Activated naive CD8-positive, alpha-beta T cell treated with anti-CD3 and anti-CD28 coated beads, Interleukin-2, amount 50 U/mL, for 16 hours (primary cell): ENCODE results near the gene CLDN4.

ENCODE experiments used
- DNase-seq: peaks from one replicate; pipeline ENCODE4 v3.0.0-alpha.2; 2020; ENCODE audit warnings: low read depth, low spot score

The CLDN4 gene

GRCh38 chr7:73871163-73872011, 40.6 kb downstream of the CLDN4 start:
- DNase-seq, result no peak

- no peak for DNase-seq
These were observed 41.5 kb downstream of the CLDN4 start for GRCh38 chr7:73872056-73872908.

GRCh38 chr7:73876361-73876760, 45.6 kb downstream of the CLDN4 start:
- no peak for DNase-seq

GRCh38 chr7:73876973-73877372, 46.2 kb downstream of the CLDN4 start:
- DNase-seq, result no peak

GRCh38 chr7:73879977-73880681, 49.3 kb downstream of the CLDN4 start:
- DNase-seq, result no peak

- no peak for DNase-seq
These were observed 50.0 kb downstream of the CLDN4 start for GRCh38 chr7:73880755-73881328.

- no peak for DNase-seq
These were observed 50.7 kb downstream of the CLDN4 start for GRCh38 chr7:73881352-73882046.

- no peak for DNase-seq
These were observed 51.2 kb downstream of the CLDN4 start for GRCh38 chr7:73882047-73882402.
